Activated gamma-delta T cell treated with anti-CD3 and anti-CD28 coated beads, Interleukin-2, amount 50 U/mL, for 16 hours (primary cell): ENCODE measurements around the gene ACYP2.

Experiments used
- DNase-seq: peaks from one replicate; pipeline ENCODE4 v3.0.0-alpha.2; 2020; ENCODE audit warnings: low read depth

ACYP2 gene

GRCh38 chr2:54158311-54158710 is 42.9 kb downstream of the ACYP2 start:
- no peak for DNase-seq

- DNase-seq: no peak
These were observed 46.4 kb downstream of the ACYP2 start for GRCh38 chr2:54161660-54162424.

- DNase-seq: no peak
These were observed 48.7 kb downstream of the ACYP2 start for GRCh38 chr2:54164106-54164505.

DNA sequence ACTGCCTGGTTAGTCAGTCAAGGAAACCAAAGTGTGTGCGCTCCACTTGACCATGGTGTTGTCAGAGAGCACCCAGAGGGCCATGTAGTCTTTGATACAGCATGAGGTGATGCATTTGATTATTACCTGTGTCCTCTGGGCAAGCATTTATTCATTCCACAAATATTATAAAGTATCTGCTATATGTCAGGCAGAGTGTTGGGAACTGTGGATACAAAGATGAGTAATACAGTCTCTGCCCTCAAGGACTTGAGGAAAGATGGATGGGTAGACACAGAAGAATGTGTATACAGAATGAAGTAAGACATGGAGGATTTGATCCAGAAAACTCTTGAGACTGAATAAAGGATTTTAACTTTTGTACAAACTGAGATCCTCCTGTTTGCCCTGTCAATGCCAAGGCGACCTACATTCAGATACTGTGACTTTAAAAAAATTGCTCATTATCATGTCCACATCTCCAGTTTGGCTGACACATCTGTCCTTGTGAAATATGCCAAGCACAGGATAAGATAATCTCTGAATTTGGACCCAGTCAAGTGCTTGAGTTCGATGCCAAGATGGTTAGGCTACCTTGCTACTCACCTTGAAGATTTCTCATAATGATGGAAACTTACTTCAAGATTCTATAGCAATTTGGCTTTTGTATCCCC is 50.8 kb downstream of the ACYP2 start:
- DNase-seq: no peak

DNA sequence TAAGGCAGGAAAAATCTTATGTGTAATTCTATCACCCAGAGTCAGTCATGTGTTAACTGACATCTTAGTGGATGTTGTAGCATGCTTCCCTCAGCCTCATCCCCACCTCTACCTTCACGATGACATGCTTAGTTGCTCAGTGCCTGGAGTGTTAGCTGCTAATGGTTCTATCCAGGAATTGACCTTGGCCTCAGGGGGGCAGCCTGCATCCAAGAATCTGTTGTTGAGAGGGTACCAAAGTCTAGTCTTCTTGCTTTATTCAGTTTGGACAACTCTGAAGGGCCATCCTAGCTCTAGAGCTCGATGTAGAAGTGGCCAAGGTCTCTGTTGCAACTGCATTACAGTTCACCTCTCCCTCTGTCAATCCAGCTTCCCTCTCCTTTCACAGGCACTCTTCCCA is 61.2 kb downstream of the ACYP2 start:
- DNase-seq: no peak

DNA sequence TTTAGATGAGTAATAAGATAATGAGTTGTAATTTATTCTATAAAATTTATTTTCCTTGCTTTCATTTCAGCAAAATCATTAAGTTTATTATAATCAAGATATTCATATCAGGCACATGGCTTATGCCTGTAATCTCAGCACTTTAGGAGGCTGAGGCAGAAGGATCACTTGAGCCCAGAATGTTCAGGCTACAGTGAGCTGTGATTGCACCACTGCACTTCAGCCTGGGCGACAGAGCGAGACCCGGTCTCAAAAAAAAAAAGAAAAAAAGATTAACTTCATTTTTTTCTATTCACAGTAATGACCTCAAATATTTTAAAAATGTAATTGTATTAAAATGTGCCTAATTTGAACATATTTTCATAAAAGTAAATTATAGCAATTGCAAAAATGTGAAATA is 67.9 kb downstream of the ACYP2 start:
- no peak for DNase-seq

GRCh38 chr2:54183972-54184371 is 68.6 kb downstream of the ACYP2 start:
- DNase-seq: no peak

DNA sequence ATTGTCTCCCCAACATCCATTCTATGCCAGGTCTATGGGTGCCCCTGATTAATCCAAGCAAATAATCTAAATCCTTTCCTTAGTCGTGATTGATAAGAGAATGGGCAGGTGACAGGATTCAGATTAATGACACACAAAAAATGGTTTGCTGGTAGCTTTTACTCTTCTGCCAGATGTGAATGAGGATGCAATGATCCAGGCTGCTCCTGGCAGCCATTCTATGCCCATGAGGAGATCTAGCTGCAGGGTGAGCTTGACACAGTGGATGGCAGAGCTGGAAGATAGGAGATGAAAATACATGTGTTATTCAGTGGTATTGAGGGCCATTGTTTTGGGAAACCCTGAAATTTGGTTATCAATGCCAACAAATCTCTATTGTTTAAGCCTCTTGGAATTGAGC is 69.7 kb downstream of the ACYP2 start:
- no peak for DNase-seq

GRCh38 chr2:54187331-54187730 is 71.9 kb downstream of the ACYP2 start:
- DNase-seq: no peak

- no peak for DNase-seq
These were observed 74.1 kb downstream of the ACYP2 start for GRCh38 chr2:54189539-54189938.

DNA sequence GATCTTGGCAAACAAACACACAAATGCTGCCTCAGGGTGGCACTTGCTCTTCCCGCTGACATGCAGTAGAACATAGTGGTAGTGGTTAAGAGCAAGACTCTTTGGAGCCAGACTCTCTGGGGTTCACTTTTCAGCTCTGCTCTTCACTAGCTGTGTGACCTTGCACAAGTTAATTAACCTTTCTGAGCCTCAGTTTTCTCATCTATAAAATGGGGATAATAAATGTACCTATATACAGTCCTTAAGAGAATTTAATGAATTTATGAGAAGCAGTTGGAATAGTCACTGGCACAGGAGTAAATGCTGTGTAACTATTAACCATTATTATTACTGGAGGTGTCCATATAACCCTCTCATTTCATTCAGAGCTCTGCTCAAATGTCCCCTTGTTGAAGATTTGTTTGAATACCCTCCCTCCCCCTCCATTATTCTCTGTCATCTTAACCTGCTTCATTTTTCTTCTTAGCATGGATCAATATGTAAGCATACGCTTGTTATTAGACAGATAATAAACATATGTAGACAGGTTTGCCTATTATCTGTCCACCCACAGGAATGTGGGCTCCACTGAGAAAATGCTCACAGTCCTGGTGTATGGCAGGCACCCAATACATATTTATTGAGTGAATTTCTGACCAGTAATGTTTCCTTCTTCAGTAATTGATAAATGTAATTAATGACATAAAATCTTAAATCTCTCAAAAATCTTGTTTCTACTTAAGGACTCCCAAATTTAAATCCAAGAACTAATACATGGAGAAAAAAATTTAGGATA is 76.1 kb downstream of the ACYP2 start:
- no peak for DNase-seq

- no peak for DNase-seq
These were observed 79.6 kb downstream of the ACYP2 start for GRCh38 chr2:54194761-54195750.

DNA sequence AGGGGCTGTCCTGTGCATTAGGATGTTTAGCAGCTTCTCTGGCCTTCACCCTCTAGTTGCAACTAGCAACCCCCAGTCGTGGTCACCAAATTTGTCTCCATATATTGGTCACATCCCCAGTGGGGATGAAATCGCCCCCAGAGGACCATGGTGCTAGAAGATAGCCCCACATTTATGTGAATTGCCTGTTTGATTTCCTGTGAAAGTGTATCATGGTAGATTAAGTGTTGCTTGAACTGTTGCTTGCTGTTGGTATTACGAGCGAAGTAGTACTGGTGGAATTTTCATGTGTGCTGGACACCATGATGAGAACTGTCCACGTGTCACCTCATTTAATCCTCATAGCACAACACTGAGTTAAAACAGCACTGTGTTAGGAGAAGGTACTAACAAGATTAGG is 81.2 kb downstream of the ACYP2 start:
- no peak for DNase-seq

DNA sequence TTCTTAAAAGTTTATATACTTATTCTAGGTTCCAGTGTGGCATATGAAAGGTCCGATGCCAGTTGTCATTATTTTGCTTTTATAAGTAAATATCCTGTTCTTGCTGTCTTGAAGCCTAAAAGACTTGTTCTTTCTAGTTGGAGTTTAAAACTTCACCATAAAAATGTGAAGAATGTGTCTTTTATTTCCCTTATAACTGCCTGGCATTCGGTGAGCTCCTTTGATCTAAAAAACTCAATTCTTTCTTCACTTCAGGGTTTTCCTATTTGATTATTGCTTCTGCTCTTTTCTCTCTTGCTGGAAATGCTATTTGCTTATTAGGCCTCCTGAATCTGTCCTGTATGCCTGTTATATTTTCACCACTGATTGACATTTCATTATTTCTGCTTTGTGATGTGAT is 89.1 kb downstream of the ACYP2 start:
- DNase-seq: no peak

GRCh38 chr2:54206596-54206995 is 91.2 kb downstream of the ACYP2 start:
- DNase-seq: no peak

GRCh38 chr2:54207666-54208195 is 92.3 kb downstream of the ACYP2 start:
- no peak for DNase-seq

DNA sequence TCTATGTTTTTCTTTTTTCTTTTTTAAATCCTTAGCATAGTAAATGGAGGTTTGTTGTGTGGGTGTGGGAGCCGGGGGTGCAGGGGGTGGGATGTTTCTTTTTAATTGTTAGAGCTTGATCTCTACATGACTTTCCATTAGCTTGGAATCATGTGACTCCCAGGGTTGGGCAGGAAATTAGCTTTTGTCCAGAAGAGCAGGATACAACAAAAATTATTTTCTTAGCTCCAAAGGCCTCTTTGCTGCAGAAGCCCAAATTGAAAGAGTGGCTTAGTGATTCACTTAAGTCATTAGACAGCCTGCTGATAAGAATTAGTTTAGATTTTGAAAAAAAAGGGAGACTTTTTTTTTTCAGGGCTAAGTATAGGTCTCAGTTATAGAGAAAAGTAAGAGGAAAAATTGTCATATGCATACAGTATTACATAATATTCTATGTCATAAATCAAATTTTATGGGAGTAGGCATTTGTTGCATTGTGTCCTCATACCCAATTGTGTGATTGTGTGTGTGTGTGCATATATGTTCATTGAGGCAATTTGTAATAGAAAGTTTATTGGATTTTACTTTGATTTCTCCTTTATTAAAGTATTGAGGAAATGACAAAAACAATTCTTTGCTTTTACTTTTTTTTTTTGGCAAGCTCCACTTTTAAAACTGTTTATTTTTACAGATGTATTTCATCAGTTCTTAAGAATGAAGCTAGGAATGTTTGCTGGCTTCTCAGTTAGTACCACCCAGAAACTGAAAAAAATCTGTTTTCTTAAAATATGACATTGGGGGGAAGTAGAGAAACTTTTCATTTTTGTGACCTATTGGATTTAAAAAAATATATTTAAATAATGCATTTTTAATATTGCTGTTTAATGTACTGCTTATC is 93.2 kb downstream of the ACYP2 start:
- no peak for DNase-seq

GRCh38 chr2:54209379-54209778 is 94.0 kb downstream of the ACYP2 start:
- no peak for DNase-seq

DNA sequence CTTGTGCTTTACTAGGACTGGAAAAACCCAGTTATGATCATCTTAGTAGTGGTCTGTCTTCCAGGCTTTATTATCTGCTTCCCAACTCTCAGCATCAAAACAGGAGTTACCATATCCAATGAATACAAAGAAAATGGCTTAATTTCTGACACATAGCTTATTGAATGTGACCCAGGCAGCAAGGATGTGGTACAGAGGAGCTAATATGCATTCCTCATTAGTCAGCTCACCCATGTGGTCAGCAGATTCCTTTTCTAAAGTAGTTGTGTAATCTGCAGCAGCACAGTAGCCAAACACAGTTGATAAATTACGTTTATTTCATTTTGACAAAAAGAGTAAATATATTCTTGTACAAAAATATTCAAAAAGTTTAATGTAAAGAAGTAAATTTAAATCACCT is 97.0 kb downstream of the ACYP2 start:
- no peak for DNase-seq

DNA sequence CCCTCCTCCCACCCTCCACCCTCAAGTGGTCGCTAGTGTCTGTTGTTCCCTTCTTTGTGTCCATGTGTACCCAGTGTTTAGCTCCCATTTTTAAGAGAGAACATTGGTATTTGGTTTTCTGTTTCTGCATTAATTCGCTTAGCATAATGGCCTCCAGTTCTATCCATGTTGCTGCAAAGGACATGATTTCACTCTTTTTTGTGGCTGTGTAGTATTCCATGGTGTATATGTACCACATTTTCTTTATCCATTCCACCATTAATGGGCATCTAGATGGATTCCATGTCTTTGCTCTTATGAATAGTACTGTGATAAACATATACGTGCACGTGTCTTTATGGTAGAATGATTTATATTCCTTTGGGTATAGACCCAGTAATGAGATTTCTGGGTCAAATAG is 97.7 kb downstream of the ACYP2 start:
- no peak for DNase-seq

DNA sequence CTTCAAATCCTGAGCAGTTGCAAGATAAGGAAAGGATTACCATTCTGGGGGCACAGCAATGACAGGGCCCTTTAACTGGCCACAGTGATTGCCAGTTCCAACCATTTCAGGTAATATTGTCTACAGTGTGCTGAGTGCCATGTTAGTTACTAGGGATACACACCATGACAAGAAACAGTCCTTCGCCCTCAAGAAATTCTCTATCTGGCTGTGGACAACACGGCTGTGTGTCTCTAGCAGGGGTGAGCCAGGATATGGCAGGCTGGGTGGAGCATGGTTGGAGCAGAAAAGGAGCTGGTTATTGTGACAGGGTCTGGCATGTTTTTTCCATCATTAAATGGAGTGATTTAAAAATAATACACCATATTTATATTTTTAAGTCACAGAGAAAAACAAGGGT is 109.6 kb downstream of the ACYP2 start:
- DNase-seq: no peak
